Measurements from ENCODE around the gene RETREG3.
"Not testable (repeated sequence)": the region's sequence is repeated elsewhere in the genome, so short reads cannot be mapped to it uniquely, and the experiment has no call there.

Gene RETREG3

DNA sequence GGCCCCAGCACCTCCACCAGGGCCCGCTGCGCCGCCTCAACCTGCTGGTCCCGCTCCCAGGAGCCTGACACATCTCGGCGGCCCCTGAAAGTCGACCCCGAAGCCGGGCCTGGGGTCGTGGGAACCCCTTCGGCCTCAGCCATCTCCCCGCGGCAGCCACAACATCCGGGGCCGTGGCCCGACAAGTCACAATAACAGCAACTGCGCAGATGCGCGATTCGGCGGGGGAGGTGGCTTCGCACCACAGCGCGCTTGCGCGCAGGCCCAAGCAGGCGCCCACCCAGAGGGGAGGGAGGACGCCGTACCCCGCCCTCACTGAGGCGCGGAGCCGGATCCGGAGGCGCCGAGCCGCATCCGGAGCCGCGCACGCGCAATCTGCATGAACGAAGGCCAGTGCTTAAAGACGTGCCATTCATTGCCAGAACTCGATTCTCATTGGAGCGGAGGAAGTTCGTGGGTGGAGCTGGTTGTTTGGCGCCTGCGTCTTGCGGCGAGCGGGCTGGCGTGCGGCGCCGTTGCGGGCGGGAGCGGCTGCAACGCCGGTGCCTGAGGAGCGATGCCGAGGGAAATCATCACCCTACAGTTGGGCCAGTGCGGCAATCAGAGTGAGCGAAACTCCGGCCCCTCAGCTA is at the start of gene RETREG3, which contains the start of gene TUBG1:
Gene RETREG3 (minus strand): TSS at position 193 of the 632 bp plus-strand sequence. CDS start 50 bp downstream, at position 143.
Gene TUBG1 (plus strand): TSS at position 502 of the 632 bp plus-strand sequence. CDS start 55 bp downstream, at position 557.
- peak; percentile 99 for DNase-seq

DNA sequence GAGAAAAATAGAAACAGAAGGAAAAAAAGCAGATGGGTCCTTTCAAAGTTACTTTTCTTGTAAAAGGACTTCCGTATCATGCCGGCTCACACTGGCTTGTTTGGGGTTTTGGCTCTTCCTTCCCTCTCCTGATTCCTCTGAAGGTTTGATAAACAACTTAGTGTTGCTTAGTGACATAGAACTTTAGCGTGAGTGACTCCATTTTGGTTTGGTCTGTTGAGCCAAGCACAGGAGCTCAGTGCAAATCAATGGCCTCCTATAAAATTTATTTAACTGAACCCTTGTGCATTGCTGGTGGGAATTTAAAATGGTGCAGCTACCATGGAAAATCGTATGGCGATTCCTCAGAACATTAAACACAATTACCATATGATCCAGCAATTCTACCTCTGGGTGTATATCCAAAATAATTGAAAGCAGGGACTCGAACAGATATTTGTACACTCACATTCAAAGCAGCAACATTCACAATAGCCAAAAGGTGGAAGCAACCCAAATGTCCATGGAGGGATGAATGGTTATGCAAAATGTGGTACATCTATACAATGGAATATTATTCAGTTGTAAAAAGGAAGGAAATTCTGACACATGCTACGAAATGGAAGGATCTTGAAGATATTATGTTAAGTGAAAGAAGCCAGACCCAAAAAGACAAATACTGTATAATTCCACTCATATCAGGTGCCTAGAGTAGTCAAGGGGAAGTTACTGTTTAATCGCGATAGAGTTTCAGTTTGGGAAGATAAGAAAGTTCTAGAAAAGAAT is 48.8 kb upstream of the RETREG3 start:
- no peak for DNase-seq

GRCh38 chr17:42655528-42655927 is 46.4 kb upstream of the RETREG3 start:
- no peak for DNase-seq

DNA sequence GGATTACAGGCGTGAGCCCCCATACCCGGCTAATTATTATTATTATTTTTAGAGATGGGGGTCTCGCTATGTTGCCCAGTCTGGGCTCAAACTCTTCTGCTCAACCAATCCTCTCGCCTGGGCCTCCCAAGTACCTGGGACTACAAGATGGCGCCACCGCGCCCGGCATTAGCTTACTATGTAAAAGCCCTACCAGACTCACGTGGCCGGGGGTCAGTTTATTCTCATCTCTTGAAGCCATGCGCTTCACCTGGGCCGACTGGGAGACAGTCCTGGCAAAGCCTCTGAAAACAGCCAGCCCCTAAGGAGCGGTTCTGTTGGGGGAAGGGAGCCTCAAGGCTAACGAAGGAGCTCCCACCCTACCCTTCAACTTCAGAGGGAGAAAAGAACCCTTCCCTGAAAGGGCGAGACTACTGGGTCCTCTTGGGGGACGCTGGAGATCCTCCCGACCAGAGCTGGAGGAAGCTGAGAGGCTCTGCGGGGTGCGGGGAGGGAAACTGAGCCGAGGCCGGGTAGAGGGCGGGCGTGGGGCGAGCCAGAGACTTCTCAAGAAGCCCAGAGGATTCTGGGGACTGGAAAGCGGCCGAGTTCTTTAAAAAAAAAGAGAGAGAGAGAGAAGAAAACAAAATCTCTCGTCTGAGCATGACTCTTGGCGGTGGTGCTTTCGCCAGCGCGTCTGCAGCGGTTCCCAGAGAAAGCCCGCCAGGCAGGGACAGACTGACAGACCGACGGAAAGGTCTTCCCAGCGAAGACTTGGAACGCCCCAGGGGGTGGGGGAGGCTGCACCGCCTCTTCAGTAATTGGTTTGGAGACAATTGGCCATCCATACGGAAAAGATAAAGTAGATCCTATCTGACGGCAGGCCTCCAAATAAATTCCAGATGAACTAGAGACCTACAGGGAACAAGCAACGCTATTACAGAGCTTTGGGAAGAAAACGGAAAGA is 44.3 kb upstream of the RETREG3 start:
- no peak for DNase-seq

GRCh38 chr17:42651392-42651791 is 42.2 kb upstream of the RETREG3 start:
- no peak for DNase-seq

DNA sequence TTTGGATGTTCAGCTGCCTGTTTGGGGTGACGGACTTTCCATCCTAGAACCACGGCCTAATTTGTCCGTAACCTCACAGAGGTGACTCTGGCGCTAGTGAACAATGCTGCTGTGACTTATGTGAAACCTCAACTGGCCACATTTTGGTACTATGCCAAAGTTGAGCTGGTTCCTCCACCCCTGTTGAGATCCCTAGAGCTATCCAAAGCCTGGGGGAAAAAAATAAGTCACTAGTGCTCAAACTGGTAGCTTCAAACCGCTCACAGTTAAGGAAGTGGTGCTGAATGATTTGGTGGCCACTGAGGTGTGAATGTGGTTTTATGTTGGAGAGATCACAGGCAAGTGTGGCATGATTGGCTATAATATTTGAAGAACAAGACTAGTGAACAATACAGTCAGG is 38.6 kb upstream of the RETREG3 start:
- DNase-seq = no peak

- DNase-seq = no peak
These were observed 33.2 kb upstream of the RETREG3 start for GRCh38 chr17:42642336-42642735.

DNA sequence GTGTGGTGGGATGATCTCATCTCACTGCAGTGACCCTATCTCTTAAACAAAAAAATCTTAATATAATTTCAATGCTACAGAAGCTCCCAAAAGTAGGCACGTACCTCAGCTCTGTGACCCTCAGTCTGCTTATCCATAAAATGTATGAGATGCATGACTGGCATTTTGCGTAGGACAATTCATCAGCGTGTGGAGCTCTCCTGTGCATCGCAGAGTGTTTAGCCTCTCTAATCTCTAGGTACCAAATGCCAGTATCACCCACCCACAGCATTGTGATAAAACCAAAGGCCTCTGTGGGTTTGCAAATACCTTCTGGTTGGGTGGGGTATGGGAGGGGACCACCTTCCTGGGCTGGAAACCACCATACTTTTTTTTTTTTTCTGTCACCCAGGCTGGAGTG is 30.9 kb upstream of the RETREG3 start:
- DNase-seq = no peak

- no peak for DNase-seq
These were observed 30.4 kb upstream of the RETREG3 start for GRCh38 chr17:42639525-42640113.

- no peak for DNase-seq
These were observed 23.8 kb upstream of the RETREG3 start for GRCh38 chr17:42632949-42633444.

GRCh38 chr17:42629411-42630009 is 20.3 kb upstream of the RETREG3 start:
- DNase-seq = no peak

DNA sequence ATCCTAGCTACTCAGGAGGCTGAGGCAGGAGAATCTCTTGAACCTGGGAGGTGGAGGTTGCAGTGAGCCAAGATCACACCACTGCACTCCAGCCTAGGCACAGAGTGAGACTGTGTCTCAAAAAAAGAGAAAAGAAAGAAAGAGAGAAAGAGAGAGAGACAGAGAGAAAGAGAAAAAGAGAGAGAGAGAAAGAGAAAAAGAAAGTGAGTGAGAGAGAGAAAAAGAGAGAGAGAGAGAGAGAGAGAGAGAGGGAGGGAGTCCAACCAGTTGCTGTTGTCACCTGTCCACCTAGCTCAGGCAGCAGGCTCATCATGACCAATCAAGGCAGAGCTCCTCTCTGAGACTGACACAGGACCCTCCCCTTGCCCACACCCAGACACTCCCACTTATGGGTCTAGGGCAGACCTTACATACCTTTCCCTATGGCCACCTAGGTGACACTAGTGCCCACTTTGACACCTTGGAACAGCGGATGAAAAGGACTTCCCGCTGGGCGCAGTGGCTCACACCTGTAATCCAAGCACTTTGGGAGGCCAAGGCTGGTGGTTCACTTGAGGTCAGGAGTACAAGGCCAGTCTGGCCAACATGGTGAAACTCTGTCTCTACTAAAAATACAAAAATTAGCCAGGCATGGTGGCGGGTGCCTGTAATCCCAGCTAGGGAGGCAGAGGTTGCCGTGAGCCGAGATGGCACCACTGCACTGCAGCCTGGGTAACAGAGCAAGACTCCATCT is 18.0 kb upstream of the RETREG3 start:
- DNase-seq = not testable (repeated sequence)

GRCh38 chr17:42623732-42624596 is 14.8 kb upstream of the RETREG3 start:
- DNase-seq = no peak

DNA sequence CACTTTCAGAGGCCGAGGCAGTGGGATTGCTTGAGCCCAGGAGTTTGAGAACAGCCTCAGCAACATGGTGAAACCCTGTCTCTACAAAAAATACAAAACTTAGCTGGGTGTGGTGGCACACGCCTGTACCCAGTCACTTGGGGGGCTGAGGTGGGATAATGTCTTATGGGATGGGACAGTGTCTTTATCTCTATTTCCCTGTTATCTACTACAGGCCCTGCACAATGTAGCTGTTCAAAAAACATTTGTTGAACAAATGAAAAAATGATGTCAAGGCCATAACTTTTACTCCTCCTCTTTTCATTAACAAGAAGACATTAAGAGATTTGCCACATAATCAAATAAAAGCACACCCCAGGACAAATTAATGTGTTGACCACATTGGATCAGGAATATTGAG is 14.1 kb upstream of the RETREG3 start:
- DNase-seq = no peak

GRCh38 chr17:42621987-42622386 is 12.8 kb upstream of the RETREG3 start:
- not testable (repeated sequence) for DNase-seq

GRCh38 chr17:42618442-42619150 is 9.4 kb upstream of the RETREG3 start:
- DNase-seq = no peak

- DNase-seq = no peak
These were observed 8.8 kb upstream of the RETREG3 start for GRCh38 chr17:42617956-42618431.

- DNase-seq = no peak
These were observed 4.6 kb upstream of the RETREG3 start for GRCh38 chr17:42613699-42614295.

DNA sequence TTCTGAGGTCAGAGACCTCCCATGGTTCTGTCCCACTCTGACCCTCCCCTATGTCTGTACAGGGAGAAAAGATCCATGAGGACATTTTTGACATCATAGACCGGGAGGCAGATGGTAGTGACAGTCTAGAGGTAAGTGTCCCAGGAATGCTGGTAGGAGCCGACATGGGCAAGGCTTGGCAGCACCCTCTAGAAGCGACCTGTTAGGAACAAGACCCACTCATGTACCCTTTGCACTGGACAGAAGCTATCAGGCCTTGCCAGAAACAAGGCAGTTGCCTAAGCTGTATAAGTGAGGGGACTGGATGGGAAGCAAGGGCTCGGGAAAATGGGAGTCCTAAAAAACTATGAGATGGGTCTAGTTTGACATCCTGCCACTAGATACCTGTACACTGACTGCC is 2.8 kb upstream of the RETREG3 start:
- no peak for DNase-seq
